GM12878 (cell line): ENCODE measurements around the gene SMOC2. TPM values are rescaled to one million over a fixed set of nuclear protein-coding genes. Genes with fewer than 3 reads are reported as not detected.

Source experiments
- ATAC-seq: fragments of 200-7000 bp; cut with Tn5 transposase; 3 replicates; pipeline ENCODE4 v1.9.1; 2020; ENCODE audit warnings: mild to moderate bottlenecking, moderate library complexity
- BruUV-seq: library from RNA; stranded (reverse); fragments of 400-500 nt; replicated peaks from 2 replicates; lab custom pipeline; 2021; lab: Mats Ljungman, UMichigan
- CTCF ChIA-PET: fragments of 300-600 bp; sonication (Branson Sonifier 250); formaldehyde crosslinking; extraction: SDS; loops from one replicate; lab custom pipeline; 2021; ENCODE audit warnings: inconsistent platforms; lab: Yijun Ruan, JAX
- POLR2A ChIA-PET: fragments of 350-600 bp; formaldehyde crosslinking; extraction: SDS; loops from one replicate; lab custom pipeline; 2021; ENCODE audit warnings: inconsistent platforms; lab: Charles Lee
- RAD21 ChIA-PET: fragments of 300-600 bp; sonication (Branson Sonifier 250); formaldehyde crosslinking; loops from one replicate; lab custom pipeline; 2023; ENCODE audit warnings: antibody characterized with exemption; ENCODE audit not compliant: unreplicated experiment; lab: Charles Lee
- SMC1A ChIA-PET: fragments of 300-600 bp; sonication (Branson Sonifier 250); formaldehyde crosslinking; loops from one replicate; lab custom pipeline; 2023; ENCODE audit not compliant: unreplicated experiment, uncharacterized antibody; lab: Charles Lee
- DNase-seq: peaks from one replicate; pipeline ENCODE4 v3.0.0-alpha.2; 2011; ENCODE audit warnings: low read depth, low spot score
- FAIRE-seq: peaks from 3 replicates; lab custom pipeline; 2011; peaks lifted over from hg19 to GRCh38; lab: Jason Lieb, UNC
- H2AFZ ChIP-seq: 2 replicates; pipeline ENCODE4 v1.6.0; 2011; ENCODE audit warnings: low read depth, low read length, control low read depth; ENCODE audit not compliant: control insufficient read depth
- H3K27ac ChIP-seq: 2 replicates; pipeline ENCODE4 v1.5.1; 2011; ENCODE audit warnings: control low read depth; ENCODE audit not compliant: control insufficient read depth, insufficient read depth
- H3K27me3 ChIP-seq, 2 experiments: replicated peaks in 1 of 2; 2 replicates each; pipeline versions ENCODE4 v1.6.0 to v1.6.1; 2011; ENCODE audit warnings: low read length in 1 of 2; ENCODE audit not compliant: control insufficient read depth in 2 of 2, insufficient read depth in 2 of 2
- H3K36me3 ChIP-seq, 2 experiments: 2 replicates each; pipeline ENCODE4 v1.5.1; 2011; ENCODE audit warnings: low read length in 1 of 2; ENCODE audit not compliant: control insufficient read depth in 2 of 2, insufficient read depth in 2 of 2
- H3K4me1 ChIP-seq: 2 replicates; pipeline ENCODE4 v1.6.1; 2011; ENCODE audit warnings: mild to moderate bottlenecking, low read length, moderate library complexity, mixed read lengths; ENCODE audit not compliant: control insufficient read depth, insufficient read depth
- H3K4me2 ChIP-seq: 2 replicates; pipeline ENCODE4 v1.6.0; 2011; ENCODE audit warnings: control low read depth; ENCODE audit not compliant: control insufficient read depth, insufficient read depth
- H3K4me3 ChIP-seq: fragments of 200-600 bp; sonication (generic); 2 replicates; pipeline ENCODE4 v1.5.1; 2016
- H3K79me2 ChIP-seq: 2 replicates; pipeline ENCODE4 v1.6.0; 2011; ENCODE audit warnings: low read length; ENCODE audit not compliant: control insufficient read depth, insufficient read depth
- H3K9ac ChIP-seq: 2 replicates; pipeline ENCODE4 v1.8.0; 2011; ENCODE audit warnings: low read length, control low read depth, mixed read lengths; ENCODE audit not compliant: control insufficient read depth, insufficient read depth
- H3K9me3 ChIP-seq: replicated peaks from 3 replicates; pipeline ENCODE4 v1.5.1; 2011; ENCODE audit warnings: mild to moderate bottlenecking, low read length; ENCODE audit not compliant: control insufficient read depth, insufficient read depth
- H4K20me1 ChIP-seq: 2 replicates; pipeline ENCODE4 v1.6.0; 2011; ENCODE audit not compliant: control insufficient read depth, insufficient read depth
- BMI1 ChIP-seq: fragments of 450-650 bp; IDR thresholded peaks from 2 replicates; pipeline ENCODE4 v1.6.1; 2016; ENCODE audit warnings: mild to moderate bottlenecking, moderate library complexity, borderline replicate concordance
- EP300 ChIP-seq, 2 experiments: fragments of 150-350 bp in 1 of 2; IDR thresholded peaks; 2 replicates each; pipeline ENCODE4 v1.6.1; 2011 to 2012; ENCODE audit warnings: low read depth in 2 of 2, low read length in 2 of 2, borderline replicate concordance in 1 of 2, improper control_type of control experiment in 1 of 2, inconsistent platforms in 1 of 2; ENCODE audit not compliant: control insufficient read depth in 1 of 2
- RFX5 ChIP-seq: IDR thresholded peaks from 2 replicates; pipeline ENCODE4 v1.6.1; 2011; ENCODE audit warnings: low read depth, low read length, improper control_type of control experiment
- SRF ChIP-seq, 2 experiments: IDR thresholded peaks; 2 replicates each; pipeline ENCODE4 v1.6.1; 2011; ENCODE audit warnings: low read depth in 2 of 2, low read length in 2 of 2, mild to moderate bottlenecking in 1 of 2, moderate library complexity in 1 of 2
- TAF1 ChIP-seq: IDR thresholded peaks from 2 replicates; pipeline ENCODE4 v1.6.1; 2011; ENCODE audit warnings: mild to moderate bottlenecking, low read depth, low read length, borderline replicate concordance
- TBL1XR1 ChIP-seq: IDR thresholded peaks from 2 replicates; pipeline ENCODE4 v1.6.1; 2012; ENCODE audit warnings: low read depth, low read length, improper control_type of control experiment
- ZNF274 ChIP-seq: IDR thresholded peaks from one replicate; pipeline ENCODE4 v1.8.0; 2011; ENCODE audit not compliant: insufficient read length, insufficient read depth
- WGBS: methylation state at CpG from one replicate; pipeline ENCODE4 v1.1.6; 2016; ENCODE audit warnings: low lambda C conversion rate; ENCODE audit not compliant: insufficient replicate concordance, insufficient coverage; ENCODE audit errors: missing lambda C conversion rate; 5-methylcytosine and 5-hydroxymethylcytosine counted together
- in situ Hi-C: fragments of 300-500 bp; cut with MboI; formaldehyde crosslinking; loops from 9 replicates; pipeline ENCODE4 v1.14.3; 2018; ENCODE audit warnings: mixed read lengths
- intact Hi-C: fragments of 100-400 bp; cut with micrococcal nuclease; formaldehyde crosslinking; loops from one replicate; pipeline ENCODE4 v1.14.2; 2022; ENCODE audit not compliant: unreplicated experiment
- polyA plus RNA-seq, 11 experiments: library from polyadenylated mRNA; depleted of rRNA in 4 of 11; unstranded in 6 of 11; stranded (reverse) in 5 of 11; fragments of >200 nt; fragmentation: Nextera tagmentation in 4 of 11; fragmentation: Illumina TruSeq in 1 of 11; extraction: Ambion mirVana in 4 of 11; extraction: Trizol in 1 of 11; gene quantifications; 1 replicate in 1 of 11; 2 replicates in 10 of 11; pipeline versions ENCODE4 v1.2.1 to v1.2.3, GENCODE V29; 2011 to 2016; ENCODE audit warnings: inconsistent platforms in 2 of 11, missing spikeins in 2 of 11, low read depth in 1 of 11
- total RNA-seq, 4 experiments: library from RNA; depleted of rRNA in 3 of 4; stranded (reverse); fragments of >200 nt in 3 of 4; fragmentation: Illumina TruSeq in 1 of 4; extraction: Trizol in 1 of 4; gene quantifications; 2 replicates each; pipeline versions ENCODE4 v1.2.1 to v1.2.3, GENCODE V29; 2013 to 2021
- TF ChIP-seq, protein P1 (sequence below): fragments of 450-650 bp; formaldehyde crosslinking; IDR thresholded peaks from 2 replicates; pipeline ENCODE4 v1.5.0; 2022; ENCODE audit warnings: mild to moderate bottlenecking, missing genetic modification characterization

The SMOC2 gene
- total and polyA plus RNA-seq, 10 of the 15 experiments (the other 5 are each of a cell fraction or from before 2014, with no cell fraction given) = 0.10 to 0.12 TPM; not detected in 8

DNA sequence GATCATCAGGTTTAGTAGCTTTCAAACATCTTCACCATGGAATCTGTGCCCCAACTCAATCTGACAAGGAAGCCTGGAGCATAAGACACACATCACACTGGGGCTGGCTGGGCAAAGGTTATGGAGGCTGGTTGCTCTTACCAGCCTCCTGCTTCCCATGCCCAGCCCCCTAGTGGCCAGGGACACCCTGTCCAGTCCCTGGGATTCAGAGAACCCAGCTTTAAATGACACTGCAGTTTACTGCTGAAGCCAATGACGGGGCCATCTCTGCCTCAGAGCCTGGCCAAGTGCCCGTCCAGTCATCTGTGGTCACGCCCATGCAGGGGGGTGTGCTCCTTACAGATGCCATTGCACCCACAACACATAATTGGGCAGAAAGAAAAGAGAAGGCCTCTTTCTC, 272.9 kb downstream of the SMOC2 start:
- Histone ChIP-seq H3K4me2 (no peak overlapping the region), H3K4me1 (no peaks in the 10 kb centered on the region), H3K27ac (no peak overlapping the region), H3K4me3 (no peak overlapping the region), H4K20me1 (no peaks in the 10 kb centered on the region), H2AFZ (no peak overlapping the region), H3K9ac (no peak overlapping the region), H3K9me3 (no peaks in the 10 kb centered on the region), H3K27me3 (no peaks in the 10 kb centered on the region), H3K36me3 (no peaks in the 10 kb centered on the region), H3K79me2 (no peaks in the 10 kb centered on the region)
- DNase-seq (no peak), ATAC-seq (no peak), FAIRE-seq (no peak)
- BruUV-seq = no TSS peak
- 14% methylated on average over 3 of the region's 3 CpGs for WGBS
- CTCF ChIA-PET = interaction anchor here (0.6 kb wide), 1 partner anchor 635 kb away, joined by 4 read pairs; the partner anchor contains the start of gene FRMD1
- RAD21 ChIA-PET = no interaction called here
- POLR2A ChIA-PET = no interaction called here
- TF ChIP-seq SRF (IDR thresholded peaks at IDR 0.05; ENCODE audit: low read depth in 2 of 2, low read length in 2 of 2) = no peak
- no peak for TF ChIP-seq TAF1
- TF ChIP-seq ZNF274 = no peak
- no peak for TF ChIP-seq TBL1XR1
- TF ChIP-seq EP300 (IDR thresholded peaks at IDR 0.05; ENCODE audit: borderline replicate concordance in 1 of 2, control insufficient read depth in 1 of 2, low read depth in 2 of 2, low read length in 2 of 2) = no peak
- no peak for TF ChIP-seq RFX5
- TF ChIP-seq, protein P1, sequence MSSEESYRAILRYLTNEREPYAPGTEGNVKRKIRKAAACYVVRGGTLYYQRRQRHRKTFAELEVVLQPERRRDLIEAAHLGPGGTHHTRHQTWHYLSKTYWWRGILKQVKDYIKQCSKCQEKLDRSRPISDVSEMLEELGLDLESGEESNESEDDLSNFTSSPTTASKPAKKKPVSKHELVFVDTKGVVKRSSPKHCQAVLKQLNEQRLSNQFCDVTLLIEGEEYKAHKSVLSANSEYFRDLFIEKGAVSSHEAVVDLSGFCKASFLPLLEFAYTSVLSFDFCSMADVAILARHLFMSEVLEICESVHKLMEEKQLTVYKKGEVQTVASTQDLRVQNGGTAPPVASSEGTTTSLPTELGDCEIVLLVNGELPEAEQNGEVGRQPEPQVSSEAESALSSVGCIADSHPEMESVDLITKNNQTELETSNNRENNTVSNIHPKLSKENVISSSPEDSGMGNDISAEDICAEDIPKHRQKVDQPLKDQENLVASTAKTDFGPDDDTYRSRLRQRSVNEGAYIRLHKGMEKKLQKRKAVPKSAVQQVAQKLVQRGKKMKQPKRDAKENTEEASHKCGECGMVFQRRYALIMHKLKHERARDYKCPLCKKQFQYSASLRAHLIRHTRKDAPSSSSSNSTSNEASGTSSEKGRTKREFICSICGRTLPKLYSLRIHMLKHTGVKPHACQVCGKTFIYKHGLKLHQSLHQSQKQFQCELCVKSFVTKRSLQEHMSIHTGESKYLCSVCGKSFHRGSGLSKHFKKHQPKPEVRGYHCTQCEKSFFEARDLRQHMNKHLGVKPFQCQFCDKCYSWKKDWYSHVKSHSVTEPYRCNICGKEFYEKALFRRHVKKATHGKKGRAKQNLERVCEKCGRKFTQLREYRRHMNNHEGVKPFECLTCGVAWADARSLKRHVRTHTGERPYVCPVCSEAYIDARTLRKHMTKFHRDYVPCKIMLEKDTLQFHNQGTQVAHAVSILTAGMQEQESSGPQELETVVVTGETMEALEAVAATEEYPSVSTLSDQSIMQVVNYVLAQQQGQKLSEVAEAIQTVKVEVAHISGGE = no peak
- TF ChIP-seq BMI1 = no peak
- SMC1A ChIA-PET = no interaction called here
- in situ Hi-C loops = no loop called here
- intact Hi-C loops = no loop called here
